Uterus (tissue), 4 donors: ENCODE results near the gene UBE4A. TPM values are rescaled to one million over a fixed set of nuclear protein-coding genes. Genes with fewer than 3 reads are reported as not detected.

ENCODE experiments used
- DNase-seq, 2 donors: peaks; one replicate each; pipeline ENCODE4 v3.0.0-alpha.2; 2019 to 2020
- H3K27ac ChIP-seq, 2 donors: fragments of 200-600 bp; sonication (generic); 1 replicate in 1 of 2; 2 replicates in 1 of 2; pipeline ENCODE4 v1.5.1; 2016 to 2018
- H3K27me3 ChIP-seq, 2 donors: fragments of 200-600 bp; sonication (generic); one replicate each; pipeline ENCODE4 v1.5.1; 2018 to 2019; ENCODE audit warnings: control low read depth in 1 of 2
- H3K36me3 ChIP-seq, 2 donors: fragments of 200-600 bp; sonication (generic); one replicate each; pipeline ENCODE4 v1.5.1; 2019; ENCODE audit warnings: control low read depth in 1 of 2
- H3K4me1 ChIP-seq, 2 donors: fragments of 200-600 bp; sonication (generic); one replicate each; pipeline ENCODE4 v1.5.1; 2018 to 2019; ENCODE audit warnings: control low read depth in 1 of 2
- H3K4me3 ChIP-seq, 2 donors: fragments of 200-600 bp; sonication (generic); 1 replicate in 1 of 2; 2 replicates in 1 of 2; pipeline ENCODE4 v1.5.1; 2018 to 2019; ENCODE audit warnings: mild to moderate bottlenecking in 1 of 2
- H3K9me3 ChIP-seq, 2 donors: fragments of 200-600 bp; sonication (generic); one replicate each; pipeline ENCODE4 v1.5.1; 2019; ENCODE audit warnings: control low read depth in 1 of 2
- POLR2A ChIP-seq, 2 donors: fragments of 450-650 bp; IDR thresholded peaks; one replicate each; pipeline ENCODE4 v1.6.1; 2016; ENCODE audit warnings: antibody characterized with exemption in 2 of 2, mild to moderate bottlenecking in 1 of 2, moderate library complexity in 1 of 2
- intact Hi-C: fragments of 100-400 bp; cut with DNase I; formaldehyde crosslinking; loops from one replicate; pipeline ENCODE4 v1.15.1; 2023; ENCODE audit warnings: low total_unique reads
- small RNA-seq: library from RNA; depleted of rRNA; stranded (forward); fragments of <200 nt; gene quantifications from one replicate; pipeline ENCODE3, GENCODE V24; 2016
- total RNA-seq, 4 donors: library from RNA; depleted of rRNA in 3 of 4; stranded (reverse); fragments of >200 nt in 3 of 4; gene quantifications; one replicate each; pipeline versions ENCODE4 v1.1.0 to v1.2.4, GENCODE V29; 2014 to 2023
- TF ChIP-seq, protein P1 (sequence below), 4 experiments: fragments of 200-600 bp in 2 of 4; fragments of 450-650 bp in 2 of 4; sonication (generic) in 2 of 4; IDR thresholded peaks; one replicate each; pipeline ENCODE4 v1.5.1; 2016 to 2019; ENCODE audit warnings: antibody characterized with exemption in 4 of 4, mild to moderate bottlenecking in 2 of 4, moderate library complexity in 1 of 4
- donor health status: DM: yes; HTN: yes; CAD: no.

Gene UBE4A
- total RNA-seq, 4 donors from 2014 or later: 31.0 to 41.2 (median 33.3) TPM

DNA sequence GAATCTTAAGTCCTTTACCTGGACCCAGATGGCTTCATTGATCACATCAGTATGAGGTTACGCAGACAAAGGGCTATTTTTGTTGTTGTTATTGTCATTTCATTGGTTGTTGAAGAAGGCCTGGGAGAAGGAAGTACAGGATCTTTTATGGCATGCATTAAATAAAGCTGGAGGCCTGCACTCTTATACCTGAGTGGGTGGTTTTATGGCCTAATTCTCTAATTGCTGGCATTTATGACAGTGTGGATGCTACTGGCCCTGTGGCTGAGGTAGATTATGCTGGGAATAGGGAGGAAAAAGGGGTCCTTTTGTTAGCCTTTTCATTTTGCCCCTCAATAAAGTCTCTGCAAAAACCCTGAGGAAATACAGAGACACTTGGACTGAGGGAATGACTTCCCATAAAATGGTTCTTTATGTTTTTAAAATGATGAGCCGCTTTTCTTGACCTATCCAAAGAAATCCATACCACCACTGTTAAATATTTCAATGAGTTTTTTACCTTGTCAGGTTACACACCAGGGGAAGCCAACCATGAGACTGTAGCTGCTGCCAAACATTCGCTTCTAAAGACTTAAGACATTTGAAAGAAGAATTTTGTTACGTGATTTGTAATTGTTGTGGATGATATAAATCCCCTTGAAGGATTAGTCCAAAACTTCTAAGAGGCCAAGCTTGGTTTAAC lies 83.6 kb downstream of the UBE4A start:
- Histone ChIP-seq H3K27ac (no peak overlapping the region), H3K36me3 (no peaks in the 10 kb centered on the region), H3K27me3 (no peaks in the 10 kb centered on the region), H3K9me3 (no peaks in the 10 kb centered on the region), H3K4me3 (no peak overlapping the region), H3K4me1 (no peaks in the 10 kb centered on the region)
- intact Hi-C loops: no loop called here
- DNase-seq: no peak
- no peak for TF ChIP-seq POLR2A (IDR thresholded peaks at IDR 0.05)
- TF ChIP-seq, protein P1, sequence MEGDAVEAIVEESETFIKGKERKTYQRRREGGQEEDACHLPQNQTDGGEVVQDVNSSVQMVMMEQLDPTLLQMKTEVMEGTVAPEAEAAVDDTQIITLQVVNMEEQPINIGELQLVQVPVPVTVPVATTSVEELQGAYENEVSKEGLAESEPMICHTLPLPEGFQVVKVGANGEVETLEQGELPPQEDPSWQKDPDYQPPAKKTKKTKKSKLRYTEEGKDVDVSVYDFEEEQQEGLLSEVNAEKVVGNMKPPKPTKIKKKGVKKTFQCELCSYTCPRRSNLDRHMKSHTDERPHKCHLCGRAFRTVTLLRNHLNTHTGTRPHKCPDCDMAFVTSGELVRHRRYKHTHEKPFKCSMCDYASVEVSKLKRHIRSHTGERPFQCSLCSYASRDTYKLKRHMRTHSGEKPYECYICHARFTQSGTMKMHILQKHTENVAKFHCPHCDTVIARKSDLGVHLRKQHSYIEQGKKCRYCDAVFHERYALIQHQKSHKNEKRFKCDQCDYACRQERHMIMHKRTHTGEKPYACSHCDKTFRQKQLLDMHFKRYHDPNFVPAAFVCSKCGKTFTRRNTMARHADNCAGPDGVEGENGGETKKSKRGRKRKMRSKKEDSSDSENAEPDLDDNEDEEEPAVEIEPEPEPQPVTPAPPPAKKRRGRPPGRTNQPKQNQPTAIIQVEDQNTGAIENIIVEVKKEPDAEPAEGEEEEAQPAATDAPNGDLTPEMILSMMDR (IDR thresholded peaks at IDR 0.05): no peak

DNA sequence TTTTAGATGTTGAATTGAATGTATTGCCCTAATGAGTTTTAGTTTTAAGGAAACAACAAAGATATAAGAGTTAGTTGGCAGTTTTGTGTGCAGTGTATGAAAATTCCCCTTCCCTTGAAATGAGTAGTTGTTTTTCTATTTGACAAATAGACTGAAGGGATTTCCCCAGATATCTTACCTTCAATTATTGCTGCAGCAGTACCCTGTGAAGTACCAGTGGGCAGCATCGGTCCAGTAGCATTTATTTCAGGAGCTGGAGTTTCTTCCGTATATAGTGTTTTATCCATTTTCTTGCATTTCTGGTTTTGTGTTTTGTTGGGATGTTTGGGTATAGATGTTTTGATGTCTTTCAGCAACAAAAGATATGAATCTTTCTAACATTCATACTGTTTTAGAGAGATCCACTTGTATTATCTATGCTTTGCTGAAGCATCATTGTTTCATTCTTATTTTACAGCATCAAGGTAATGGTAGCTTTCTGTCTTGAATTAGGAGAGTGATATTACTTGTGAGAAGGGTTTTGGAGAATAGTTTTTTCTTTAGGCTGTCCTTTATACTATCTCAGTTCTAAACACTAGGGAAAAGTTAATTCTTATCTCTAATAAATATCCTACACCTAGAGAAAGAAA lies 84.3 kb downstream of the UBE4A start:
- H3K27me3 ChIP-seq: no peaks in the 10 kb centered on the region
- H3K27ac ChIP-seq: no peak overlapping the region
- H3K4me1 ChIP-seq: no peaks in the 10 kb centered on the region
- H3K9me3 ChIP-seq: no peaks in the 10 kb centered on the region
- H3K4me3 ChIP-seq: no peak overlapping the region
- TF ChIP-seq, protein P1 (IDR thresholded peaks at IDR 0.05): no peak
- TF ChIP-seq POLR2A (IDR thresholded peaks at IDR 0.05): no peak
- no peaks in the 10 kb centered on the region for H3K36me3 ChIP-seq
- DNase-seq: no peak
- intact Hi-C loops: no loop called here

DNA sequence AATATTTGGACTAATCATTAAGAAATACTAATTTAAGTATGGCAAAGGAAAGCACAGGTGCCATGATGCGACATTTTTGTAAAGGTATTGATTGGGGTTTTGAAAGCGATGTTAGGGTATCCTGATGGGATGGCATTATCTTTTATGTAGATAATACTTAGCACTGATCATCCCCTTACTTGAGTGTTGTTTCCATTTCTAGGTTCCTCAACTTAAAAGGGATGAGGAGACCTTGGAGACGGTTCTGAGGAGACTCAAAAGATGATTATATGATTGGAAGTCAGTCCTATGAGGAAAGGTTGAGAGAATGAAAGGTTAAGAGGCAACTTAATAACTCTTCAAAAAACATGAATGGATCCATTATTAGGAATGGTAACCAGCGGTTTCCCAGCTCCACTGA lies 88.0 kb downstream of the UBE4A start:
- Histone ChIP-seq H3K36me3 (no peaks in the 10 kb centered on the region), H3K4me3 (no peak overlapping the region), H3K27me3 (no peaks in the 10 kb centered on the region), H3K27ac (no peak overlapping the region), H3K9me3 (no peaks in the 10 kb centered on the region), H3K4me1 (no peaks in the 10 kb centered on the region)
- intact Hi-C loops: no loop called here
- TF ChIP-seq POLR2A (IDR thresholded peaks at IDR 0.05): no peak
- TF ChIP-seq, protein P1 (IDR thresholded peaks at IDR 0.05): no peak
- no peak for DNase-seq

DNA sequence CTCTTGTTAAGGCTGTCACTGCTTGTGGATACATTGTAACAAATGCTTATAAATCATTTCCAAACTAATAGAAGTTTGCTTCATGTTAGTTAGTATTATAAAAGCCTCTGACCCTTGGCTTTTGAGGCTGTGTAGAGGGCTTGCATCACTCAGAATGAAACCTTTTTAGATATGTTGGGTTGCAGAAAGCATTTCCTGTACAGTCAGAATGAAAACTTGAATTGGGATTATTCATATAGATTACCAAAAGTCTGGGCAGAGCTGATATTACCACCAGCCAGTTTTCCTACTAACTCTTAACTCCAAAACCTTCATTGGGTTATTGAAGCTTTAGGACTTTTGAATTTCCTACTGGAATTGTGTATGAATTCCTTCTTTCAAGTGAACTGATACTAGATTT lies 88.9 kb downstream of the UBE4A start:
- Histone ChIP-seq H3K4me1 (no peaks in the 10 kb centered on the region), H3K27me3 (no peaks in the 10 kb centered on the region), H3K9me3 (no peaks in the 10 kb centered on the region), H3K36me3 (no peaks in the 10 kb centered on the region), H3K4me3 (no peak overlapping the region), H3K27ac (no peak overlapping the region)
- TF ChIP-seq POLR2A (IDR thresholded peaks at IDR 0.05): no peak
- TF ChIP-seq, protein P1 (IDR thresholded peaks at IDR 0.05): no peak
- DNase-seq: no peak
- intact Hi-C loops: no loop called here

Small RNA genes within 50 kb of the gene (small RNA-seq; reads per million reads assigned to genes)
- gene AP001582.1: not detected

Other genes with a start within 250 kb of the UBE4A start
- gene SCN4B, start 206.8 kb upstream of the UBE4A start, total RNA-seq: 1 to 10 TPM; 1.8 to 7.3 (median 2.5) TPM
- gene SCN2B, start 183.0 kb upstream of the UBE4A start, total RNA-seq: 1 to 10 TPM in 1 of 4 donors, under 1 TPM in 1, not detected in 2; 0.37 to 9.3 TPM
- gene JAML, start 134.6 kb upstream of the UBE4A start, total RNA-seq: 1 to 10 TPM; 1.2 to 9.1 (median 5.6) TPM
- 1 to 10 TPM in 3 of 4 donors, under 1 TPM in 1; 0.26 to 8.3 (median 3.3) TPM for gene MPZL3, start 107.2 kb upstream of the UBE4A start, total RNA-seq
- 100 to 1,000 TPM in 1 of 4 donors, 10 to 100 TPM in 3; 40.9 to 191 (median 73.9) TPM for gene MPZL2, start 95.3 kb upstream of the UBE4A start, total RNA-seq
- 1 to 10 TPM in 1 of 4 donors, under 1 TPM in 1, not detected in 2; 0.48 to 2.4 TPM for gene CD3E, start 54.9 kb upstream of the UBE4A start, total RNA-seq
- gene CD3D, start 16.9 kb upstream of the UBE4A start, total RNA-seq: 1 to 10 TPM in 1 of 4 donors, not detected in 3; 1.7 TPM
- 1 to 10 TPM in 1 of 4 donors, under 1 TPM in 1, not detected in 2; 0.34 to 6.2 TPM for gene CD3G, start 15.3 kb upstream of the UBE4A start, total RNA-seq
- 100 to 1,000 TPM in 3 of 4 donors, 10 to 100 TPM in 1; 36.4 to 274 (median 152) TPM for gene ATP5MG, start 42.0 kb downstream of the UBE4A start, total RNA-seq
- gene KMT2A, start 76.9 kb downstream of the UBE4A start, total RNA-seq: 100 to 1,000 TPM in 1 of 4 donors, 10 to 100 TPM in 3; 41.0 to 142 (median 73.9) TPM
- gene TTC36, start 167.9 kb downstream of the UBE4A start, total RNA-seq: 1 to 10 TPM in 1 of 4 donors, not detected in 3; 1.8 TPM
- gene TMEM25, start 171.6 kb downstream of the UBE4A start, total RNA-seq: 10 to 100 TPM in 3 of 4 donors, 1 to 10 TPM in 1; 6.1 to 26.8 (median 15.8) TPM
- 10 to 100 TPM; 37.4 to 73.5 (median 58.7) TPM for gene IFT46, start 206.3 kb downstream of the UBE4A start, total RNA-seq
- gene ARCN1, start 212.8 kb downstream of the UBE4A start, total RNA-seq: 100 to 1,000 TPM in 2 of 4 donors, 10 to 100 TPM in 2; 55.3 to 154 (median 112) TPM
- 100 to 1,000 TPM in 3 of 4 donors, 10 to 100 TPM in 1; 53.5 to 517 (median 287) TPM for gene PHLDB1, start 248.0 kb downstream of the UBE4A start, total RNA-seq